Superior temporal gyrus (tissue), 1 donor: ENCODE measurements around the gene SNX22.
"Not testable (repeated sequence)": the region's sequence is repeated elsewhere in the genome, so short reads cannot be mapped to it uniquely, and the experiment has no call there.

ENCODE experiments used
- DNase-seq: peaks from one replicate; pipeline ENCODE4 v3.0.0-alpha.2; 2016; ENCODE audit errors: extremely low spot score

Gene SNX22

GRCh38 chr15:64151727-64152506 is at the start of gene SNX22:
Gene SNX22, plus strand, starts transcription at chr15:64151731. Its CDS starts 45 bp downstream, at chr15:64151776.
- DNase-seq, result no peak

DNA sequence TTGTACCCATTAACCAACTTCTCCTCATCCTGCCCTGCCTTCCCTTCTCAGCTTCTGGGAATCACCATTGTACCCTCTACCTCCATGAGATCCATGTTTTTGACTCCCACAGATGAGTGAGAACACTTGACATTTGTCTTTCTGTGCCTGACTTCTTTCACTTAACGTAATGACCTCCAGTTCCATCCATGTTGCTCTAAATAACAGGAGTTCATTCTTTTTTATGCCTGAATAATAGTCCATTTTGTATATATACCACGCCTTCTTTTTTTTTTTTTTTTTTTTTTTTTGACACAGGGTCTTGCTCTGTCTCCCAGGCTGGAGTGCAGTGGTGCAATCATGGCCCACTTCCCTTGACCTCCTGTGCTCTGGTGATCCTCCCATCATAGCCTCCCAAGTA is 49.0 kb upstream of the SNX22 start:
- DNase-seq, result no peak

GRCh38 chr15:64105113-64105704 is 46.3 kb upstream of the SNX22 start:
- DNase-seq, result no peak

- no peak for DNase-seq
These were observed 44.2 kb upstream of the SNX22 start for GRCh38 chr15:64107337-64107736.

DNA sequence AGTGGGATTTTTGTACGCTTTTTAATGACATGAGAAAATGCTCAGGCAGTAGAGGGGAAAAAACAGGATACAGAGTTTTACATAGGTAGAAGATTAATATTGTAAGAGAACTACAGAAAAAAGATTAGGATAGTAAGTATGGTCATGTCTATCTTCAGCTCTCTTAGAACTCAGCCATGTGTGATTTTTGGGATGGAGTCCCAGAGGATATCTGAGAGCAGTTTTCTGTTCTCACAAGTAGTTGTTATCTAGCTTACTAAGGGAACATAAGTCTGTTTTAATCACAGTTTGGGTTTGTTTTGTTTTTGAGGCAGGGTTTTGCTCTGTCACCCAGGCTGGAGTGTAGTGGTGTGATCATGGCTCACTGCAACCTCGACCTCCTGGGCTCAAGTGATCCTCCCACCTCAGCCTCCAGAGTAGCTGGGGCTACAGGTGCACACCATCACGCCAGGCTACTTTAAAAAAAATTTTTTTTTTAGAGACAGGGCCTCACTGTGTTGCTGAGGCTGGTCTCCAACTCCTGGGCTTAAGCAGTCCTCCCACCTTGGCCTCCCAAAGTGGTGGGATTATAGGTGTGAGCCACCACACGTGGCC is 41.3 kb upstream of the SNX22 start:
- not testable (repeated sequence) for DNase-seq

DNA sequence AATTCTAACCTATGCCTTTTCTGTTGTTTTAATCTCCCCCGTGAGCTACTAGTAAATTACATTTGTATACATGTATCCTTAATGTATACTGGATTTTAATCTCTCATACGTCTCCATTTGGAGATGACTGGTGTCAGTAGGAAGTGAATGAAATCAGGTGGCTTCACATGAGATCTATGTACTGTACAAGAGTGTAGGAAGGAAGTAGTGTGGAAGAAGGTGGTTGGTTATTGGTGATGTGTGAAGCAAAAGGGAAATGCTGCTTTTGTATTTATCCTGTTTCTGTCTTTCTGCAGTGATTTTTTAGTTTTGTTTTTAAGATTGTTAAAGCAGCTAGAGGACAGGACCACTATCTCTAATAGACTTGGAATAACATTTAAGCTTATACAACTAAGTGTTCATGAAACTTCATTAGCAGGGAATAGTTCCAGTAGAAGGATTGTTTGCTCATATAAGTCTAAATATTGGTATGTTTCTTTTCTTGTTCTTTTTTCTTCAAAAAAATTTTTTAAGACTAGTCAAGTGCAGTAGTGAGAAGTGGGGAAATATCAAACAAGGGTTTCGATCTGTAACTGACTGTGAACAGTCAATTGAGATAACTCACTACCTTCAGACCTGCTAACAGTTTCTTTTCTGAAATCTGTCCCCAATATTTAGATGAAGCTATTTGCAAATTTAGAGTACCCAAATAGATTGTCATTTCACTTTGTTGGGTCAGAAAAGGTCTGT is 40.4 kb upstream of the SNX22 start:
- DNase-seq, result no peak

DNA sequence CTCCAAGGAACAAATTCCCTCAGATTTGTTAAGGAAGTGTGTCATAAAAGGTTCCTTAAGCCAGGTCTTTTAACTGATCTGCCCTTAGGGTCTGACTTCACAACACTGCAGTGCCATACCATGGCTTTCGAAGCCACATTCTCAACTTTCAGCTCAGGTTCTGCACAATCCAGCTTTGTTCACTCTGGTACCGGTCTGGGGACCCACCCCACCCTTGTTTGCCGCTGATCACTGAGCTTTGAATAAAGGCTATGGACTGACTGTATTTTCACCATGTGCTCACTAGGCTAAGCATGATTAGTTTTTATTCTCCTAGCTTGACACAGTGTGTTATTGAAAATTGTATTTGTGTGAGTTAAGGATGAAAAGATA is 39.9 kb upstream of the SNX22 start:
- no peak for DNase-seq

DNA sequence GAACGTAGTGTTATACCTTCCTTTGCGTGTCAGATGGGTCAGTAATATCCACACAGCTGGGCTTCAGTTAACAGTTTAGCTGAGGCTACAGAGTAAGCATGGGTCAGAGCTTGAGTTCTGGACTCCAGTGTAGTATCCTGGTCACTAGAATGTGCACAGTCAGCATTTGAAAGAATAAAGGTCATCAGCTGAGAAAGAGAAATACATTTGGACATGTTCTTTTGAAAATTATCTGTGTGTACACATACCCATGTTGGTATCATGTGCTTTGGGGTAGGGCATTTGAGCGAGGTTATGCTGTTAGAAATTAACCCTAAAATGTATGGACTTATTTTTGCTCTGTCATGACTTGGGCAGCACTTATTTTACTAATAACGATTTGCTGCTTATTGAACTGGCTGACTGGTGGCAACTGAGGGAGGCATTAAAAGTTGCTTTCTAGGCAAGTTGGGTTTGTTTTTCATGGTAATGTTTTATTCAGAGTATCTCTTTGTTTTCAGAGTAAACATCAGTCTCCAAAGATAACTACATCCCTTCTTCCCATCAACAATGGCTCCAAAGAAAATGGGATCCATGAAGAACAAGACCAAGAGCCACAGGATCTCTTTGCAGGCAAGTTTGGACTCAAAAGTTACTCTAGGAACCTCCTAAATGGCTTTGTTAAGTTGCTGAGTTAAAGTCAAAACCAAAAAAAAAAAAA is 39.3 kb upstream of the SNX22 start:
- no peak for DNase-seq

DNA sequence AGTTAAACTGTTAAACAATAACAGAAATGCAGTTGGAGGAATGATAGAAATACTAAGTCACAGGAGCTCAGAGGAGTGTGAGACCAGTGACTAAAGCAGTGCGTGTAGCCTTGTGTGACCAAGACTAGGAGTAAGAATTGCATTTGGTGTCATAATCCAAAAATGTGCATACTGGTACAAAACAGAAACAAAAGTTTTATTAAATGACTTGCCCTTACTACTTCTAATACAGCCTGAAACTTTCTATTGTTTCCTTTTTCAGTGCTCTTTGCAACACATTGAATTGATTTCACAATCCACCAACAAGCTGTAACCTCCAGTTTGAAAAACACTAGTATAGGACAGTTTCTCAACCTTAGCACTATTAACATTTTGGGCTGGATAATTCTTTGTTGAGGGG is 38.6 kb upstream of the SNX22 start:
- DNase-seq, result no peak

DNA sequence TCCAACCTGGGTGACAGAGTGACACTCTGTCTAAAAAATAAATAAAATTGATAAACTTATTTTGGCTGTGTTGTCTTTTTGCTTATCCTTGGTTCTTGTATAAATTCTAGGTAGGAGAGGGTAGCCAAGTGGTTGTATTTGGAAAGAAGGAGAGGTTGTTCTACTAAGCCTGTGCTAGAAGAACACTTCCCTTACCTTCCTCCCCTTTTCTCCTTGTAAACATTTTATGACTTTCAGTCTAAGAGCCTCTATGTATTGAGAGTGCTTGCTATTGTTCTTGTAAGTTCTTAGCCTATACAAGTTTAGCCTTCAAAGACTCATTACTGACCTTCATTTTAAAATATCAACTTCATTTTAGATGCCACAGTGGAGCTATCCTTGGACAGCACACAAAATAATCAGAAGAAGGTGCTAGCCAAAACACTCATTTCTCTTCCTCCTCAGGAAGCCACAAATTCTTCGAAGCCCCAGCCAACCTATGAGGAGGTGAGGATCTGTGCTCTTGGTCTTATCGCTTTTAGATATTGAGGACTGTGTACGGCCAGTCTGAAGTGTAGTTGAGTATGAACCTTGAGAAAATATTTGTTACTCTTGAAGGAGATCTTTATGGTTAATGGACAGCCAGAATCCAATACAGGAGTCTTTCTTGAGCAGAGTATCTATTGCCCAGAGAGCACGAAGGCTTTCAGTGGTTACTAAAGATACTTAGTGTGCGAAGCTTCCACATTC is 33.6 kb upstream of the SNX22 start:
- no peak for DNase-seq

DNA sequence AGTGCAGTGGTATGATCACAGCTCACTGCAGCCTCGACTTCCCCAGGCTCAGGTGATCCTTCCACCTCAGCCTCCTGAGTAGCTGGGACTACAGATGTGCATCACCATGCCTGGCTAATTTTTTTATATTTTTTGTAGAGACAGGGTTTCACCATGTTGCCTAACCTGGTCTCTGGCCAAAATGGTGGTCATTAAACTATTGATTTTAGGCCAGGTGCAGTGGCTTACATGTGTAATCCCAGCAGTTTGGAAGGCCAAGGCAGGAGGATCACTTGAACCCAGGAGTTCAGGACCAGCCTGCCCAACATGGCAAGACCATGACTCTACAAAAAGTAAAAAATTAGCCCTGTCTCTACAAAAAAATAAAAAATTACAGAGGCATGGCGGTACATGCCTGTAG is 31.2 kb upstream of the SNX22 start:
- not testable (repeated sequence) for DNase-seq

DNA sequence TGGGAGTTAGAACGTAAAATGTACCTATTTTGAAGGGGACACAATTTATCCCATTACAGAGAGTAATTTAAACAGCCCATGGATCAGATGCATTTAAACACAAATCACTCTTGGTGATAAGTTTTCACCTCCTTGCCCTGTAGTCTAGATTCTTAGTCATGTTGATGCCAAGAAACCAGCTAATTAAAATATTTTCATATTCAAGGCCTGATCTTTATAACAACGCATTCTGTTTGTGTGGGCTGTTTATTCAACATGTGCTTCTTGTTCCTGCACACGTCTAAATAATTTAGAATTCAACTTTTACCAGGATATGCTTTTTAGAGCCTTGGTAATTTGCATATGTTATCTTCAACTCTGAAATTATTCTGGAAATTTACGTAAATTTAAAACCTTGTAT is 29.9 kb upstream of the SNX22 start:
- DNase-seq, result no peak

DNA sequence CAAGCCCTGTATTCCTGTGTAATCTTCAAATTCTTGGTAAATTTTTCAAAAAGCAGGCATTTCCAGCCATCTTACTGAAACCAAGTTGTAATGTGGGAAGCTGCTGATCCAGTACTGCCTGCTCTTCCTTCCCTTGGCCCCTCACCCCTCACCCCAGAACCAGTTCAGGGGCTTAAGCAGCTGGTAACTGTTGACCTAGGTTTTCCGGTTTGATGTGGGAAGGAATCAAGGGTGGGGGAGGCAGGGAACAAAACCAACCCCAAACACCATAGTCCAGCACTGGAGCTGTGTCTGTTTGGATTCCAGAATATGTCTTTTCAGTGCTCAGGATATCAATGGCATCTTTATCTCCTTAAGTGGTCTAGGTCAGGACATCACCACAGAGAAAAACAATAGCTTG is 29.1 kb upstream of the SNX22 start:
- DNase-seq, result no peak

- peak; percentile 98 for DNase-seq
These were observed 28.6 kb upstream of the SNX22 start for GRCh38 chr15:64122936-64123351.

- no peak for DNase-seq
These were observed 25.6 kb upstream of the SNX22 start for GRCh38 chr15:64125978-64126377.

- DNase-seq, result no peak
These were observed 23.8 kb upstream of the SNX22 start for GRCh38 chr15:64127521-64128270.

GRCh38 chr15:64130159-64130558 is 21.4 kb upstream of the SNX22 start:
- no peak for DNase-seq

GRCh38 chr15:64131547-64131946 is 20.0 kb upstream of the SNX22 start:
- DNase-seq, result no peak

- DNase-seq, result no peak
These were observed 19.3 kb upstream of the SNX22 start for GRCh38 chr15:64132217-64132616.

GRCh38 chr15:64133623-64134344 is 17.7 kb upstream of the SNX22 start:
- no peak for DNase-seq
